GM12874 (cell line): ENCODE data around the gene WNT9B.

Experiments
- CTCF ChIP-seq: IDR thresholded peaks from 2 replicates; pipeline ENCODE4 v1.5.1; 2011; ENCODE audit warnings: low read depth, mild to moderate bottlenecking, control low read depth, low read length, moderate library complexity; ENCODE audit not compliant: insufficient read depth

The WNT9B gene

GRCh38 chr17:46894024-46894423, 42.6 kb downstream of the WNT9B start:
- TF ChIP-seq CTCF = no peak

DNA sequence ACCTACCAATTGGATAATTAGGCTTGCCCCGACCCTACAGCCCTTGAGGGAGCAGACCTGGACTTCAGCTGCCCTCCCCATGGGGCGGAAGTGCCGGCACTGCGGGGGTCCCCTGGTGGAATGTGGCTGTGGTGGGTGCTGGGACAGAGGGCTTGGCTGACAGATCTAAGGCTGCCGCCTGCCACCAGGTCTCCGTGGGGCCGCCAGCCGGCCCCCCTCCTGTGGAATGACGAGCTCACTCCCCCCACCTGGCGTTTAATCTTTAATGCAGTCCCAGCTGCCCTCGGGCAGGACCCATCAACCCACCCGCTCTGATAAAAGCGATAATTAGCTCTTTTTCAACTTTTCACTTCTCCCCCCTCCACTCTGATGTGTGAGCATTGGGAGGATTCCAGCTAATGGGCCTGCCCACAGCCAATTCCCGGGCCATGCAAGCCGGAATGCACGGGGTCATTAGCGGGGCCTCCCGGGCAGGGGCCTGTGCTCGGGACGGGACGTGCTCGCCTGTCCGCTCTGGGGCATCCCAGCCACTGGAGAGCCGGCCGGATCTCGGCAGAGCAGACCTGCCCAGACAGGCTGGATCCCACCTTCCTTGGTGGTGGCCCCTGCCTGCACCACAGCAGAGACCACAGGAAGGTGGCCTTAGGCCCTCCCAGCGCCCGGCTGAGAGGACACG, 43.2 kb downstream of the WNT9B start:
- TF ChIP-seq CTCF = no peak

GRCh38 chr17:46895171-46895570, 43.8 kb downstream of the WNT9B start:
- TF ChIP-seq CTCF = no peak

DNA sequence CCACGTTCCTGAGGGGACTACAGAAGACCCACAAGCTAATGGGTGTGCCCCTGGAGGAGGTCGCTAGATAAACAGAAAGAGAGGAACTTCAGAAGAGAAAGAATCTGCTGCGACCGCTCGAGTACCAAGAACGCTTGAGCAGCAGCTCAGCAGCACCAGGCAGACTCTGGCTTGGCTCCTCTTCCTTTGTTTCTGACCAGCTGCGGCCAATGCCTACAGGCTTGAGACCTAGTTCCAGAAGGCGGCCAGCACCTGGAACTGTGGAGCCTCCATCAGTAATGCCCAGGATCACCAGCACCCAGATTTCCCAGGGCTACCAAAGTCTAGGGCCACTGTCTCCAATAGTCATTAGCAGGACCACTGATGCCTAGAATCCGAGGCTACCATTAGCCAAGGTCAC, 45.6 kb downstream of the WNT9B start:
- no peak for TF ChIP-seq CTCF

DNA sequence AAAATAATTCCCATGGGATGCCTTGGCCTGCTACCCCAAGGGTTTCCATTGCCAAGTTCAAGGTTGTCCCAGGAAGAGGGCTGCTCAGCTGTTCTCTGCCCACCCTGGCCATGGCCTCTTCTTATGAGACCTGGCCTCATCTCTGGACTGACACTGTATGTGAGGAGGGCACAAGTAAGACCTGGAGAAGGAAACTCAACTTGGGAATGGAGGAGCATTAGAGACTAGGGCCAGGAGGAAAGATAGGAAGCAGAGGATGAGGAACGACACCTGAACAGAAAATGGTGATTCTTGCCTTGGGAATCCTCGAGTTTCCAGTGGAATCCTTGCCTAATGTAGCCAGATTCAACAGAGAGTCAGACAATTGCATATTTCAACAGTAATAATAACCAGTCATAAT, 47.0 kb downstream of the WNT9B start:
- no peak for TF ChIP-seq CTCF

- TF ChIP-seq CTCF = no peak
Measured at GRCh38 chr17:46898860-46899259, 47.5 kb downstream of the WNT9B start.

- no peak for TF ChIP-seq CTCF
Measured at GRCh38 chr17:46901291-46901690, 49.9 kb downstream of the WNT9B start.
